GM23338 (cell line): ENCODE results near the gene ADAM10. TPM values are rescaled to one million over a fixed set of nuclear protein-coding genes. Genes with fewer than 3 reads are reported as not detected.

Experiments used
- ATAC-seq: fragments of 200-7000 bp; cut with Tn5 transposase; 3 replicates; pipeline ENCODE4 v1.9.1; 2020
- DNase-seq: peaks from one replicate; pipeline ENCODE4 v3.0.0-alpha.2; 2015; ENCODE audit warnings: low spot score
- H2AFZ ChIP-seq: fragments of 200-600 bp; sonication (generic); 2 replicates; pipeline ENCODE4 v1.8.0; 2016; ENCODE audit warnings: antibody characterized with exemption, mild to moderate bottlenecking, moderate library complexity
- H3F3A ChIP-seq: fragments of 200-600 bp; sonication (generic); replicated peaks from 2 replicates; pipeline ENCODE4 v1.8.0; 2017; ENCODE audit warnings: antibody characterized with exemption, mixed run types, low read depth
- H3K27ac ChIP-seq: fragments of 200-600 bp; sonication (generic); 2 replicates; pipeline ENCODE4 v1.6.1; 2016; ENCODE audit warnings: low read depth
- H3K27me3 ChIP-seq: fragments of 200-600 bp; sonication (generic); 2 replicates; pipeline ENCODE4 v1.8.0; 2016; ENCODE audit warnings: mild to moderate bottlenecking, mixed run types, moderate library complexity; ENCODE audit not compliant: insufficient read depth
- H3K36me3 ChIP-seq: fragments of 200-600 bp; sonication (generic); 2 replicates; pipeline ENCODE4 v1.8.0; 2016; ENCODE audit warnings: mild to moderate bottlenecking; ENCODE audit not compliant: insufficient read depth
- H3K4me1 ChIP-seq: fragments of 200-600 bp; sonication (generic); 2 replicates; pipeline ENCODE4 v1.8.0; 2016; ENCODE audit warnings: mild to moderate bottlenecking, moderate library complexity; ENCODE audit not compliant: insufficient read depth
- H3K4me2 ChIP-seq: fragments of 200-600 bp; sonication (generic); 2 replicates; pipeline ENCODE4 v1.7.1; 2017; ENCODE audit warnings: mixed run types
- H3K4me3 ChIP-seq: fragments of 200-600 bp; sonication (generic); 2 replicates; pipeline ENCODE4 v1.6.1; 2016; ENCODE audit warnings: mixed run types
- H3K79me2 ChIP-seq: fragments of 200-600 bp; sonication (generic); replicated peaks from 2 replicates; pipeline ENCODE4 v1.8.0; 2017; ENCODE audit warnings: mild to moderate bottlenecking; ENCODE audit not compliant: insufficient read depth
- H3K9me2 ChIP-seq: fragments of 200-600 bp; sonication (generic); 2 replicates; pipeline ENCODE4 v1.8.0; 2017; ENCODE audit not compliant: insufficient read depth
- H4K20me1 ChIP-seq: fragments of 200-600 bp; sonication (generic); replicated peaks from 2 replicates; pipeline ENCODE4 v1.8.0; 2017; ENCODE audit warnings: mild to moderate bottlenecking; ENCODE audit not compliant: insufficient read depth
- H3K27ac Mint-ChIP-seq: 2 replicates; pipeline ENCODE4 v1.8.0; 2020; ENCODE audit warnings: inconsistent platforms, mild to moderate bottlenecking, moderate library complexity, mixed read lengths
- H3K27me3 Mint-ChIP-seq: 3 replicates; pipeline ENCODE4 v1.8.0; 2022; ENCODE audit warnings: low read depth, mild to moderate bottlenecking, moderate library complexity, mixed read lengths, inconsistent platforms; ENCODE audit not compliant: insufficient read depth, poor library complexity
- H3K36me3 Mint-ChIP-seq: 3 replicates; pipeline ENCODE4 v1.8.0; 2021; ENCODE audit warnings: low read depth, mild to moderate bottlenecking, inconsistent platforms, moderate library complexity, mixed read lengths
- H3K4me1 Mint-ChIP-seq: 3 replicates; pipeline ENCODE4 v1.8.0; 2020; ENCODE audit warnings: mild to moderate bottlenecking, inconsistent platforms, mixed read lengths
- H3K4me3 Mint-ChIP-seq: 3 replicates; pipeline ENCODE4 v1.8.0; 2021; ENCODE audit warnings: moderate library complexity, mild to moderate bottlenecking, inconsistent platforms, mixed read lengths
- H3K9me3 Mint-ChIP-seq: 3 replicates; pipeline ENCODE4 v1.8.0; 2020; ENCODE audit warnings: moderate library complexity, mild to moderate bottlenecking, inconsistent platforms, mixed read lengths
- CREB1 ChIP-seq: fragments of 250-450 bp; sonication (Bioruptor Pico); IDR thresholded peaks from 2 replicates; pipeline ENCODE4 v1.5.0; 2020; ENCODE audit warnings: low read depth, mild to moderate bottlenecking, moderate library complexity
- CTCF ChIP-seq, 2 experiments: fragments of 200-600 bp in 1 of 2; sonication (generic) in 1 of 2; conservative IDR thresholded peaks; 2 replicates each; pipeline versions ENCODE4 v1.5.1 to v1.6.1; 2016 to 2017; ENCODE audit warnings: antibody characterized with exemption in 2 of 2, low read depth in 2 of 2, mild to moderate bottlenecking in 2 of 2, moderate library complexity in 1 of 2
- ETS1 ChIP-seq: IDR thresholded peaks from 2 replicates; pipeline ENCODE4 v1.6.1; 2016; ENCODE audit warnings: antibody characterized with exemption
- EZH2 ChIP-seq: fragments of 200-600 bp; sonication (generic); IDR thresholded peaks from one replicate; pipeline ENCODE4 v1.8.0; 2017; ENCODE audit warnings: antibody characterized with exemption, mild to moderate bottlenecking, low read depth; ENCODE audit not compliant: unreplicated experiment
- EZH2phosphoT487 ChIP-seq: fragments of 200-600 bp; sonication (generic); IDR thresholded peaks from one replicate; pipeline ENCODE4 v1.8.1; 2018; ENCODE audit warnings: antibody characterized with exemption; ENCODE audit not compliant: unreplicated experiment
- JUNB ChIP-seq: IDR thresholded peaks from one replicate; pipeline ENCODE4 v1.6.1; 2016; ENCODE audit warnings: antibody characterized with exemption; ENCODE audit not compliant: unreplicated experiment
- NANOG ChIP-seq: IDR thresholded peaks from 2 replicates; pipeline ENCODE4 v1.6.1; 2016; ENCODE audit warnings: antibody characterized with exemption, borderline replicate concordance
- POLR2AphosphoS5 ChIP-seq: IDR thresholded peaks from 2 replicates; pipeline ENCODE4 v1.6.1; 2016; ENCODE audit warnings: antibody characterized with exemption, low read depth
- STAT1 ChIP-seq: IDR thresholded peaks from one replicate; pipeline ENCODE4 v1.6.1; 2016; ENCODE audit warnings: antibody characterized with exemption; ENCODE audit not compliant: unreplicated experiment
- ZNF114 ChIP-seq: fragments of 250-450 bp; sonication (Bioruptor Pico); IDR thresholded peaks from 2 replicates; pipeline ENCODE4 v1.5.0; 2020; ENCODE audit warnings: mild to moderate bottlenecking, moderate library complexity
- ZNF331 ChIP-seq: fragments of 250-450 bp; sonication (Bioruptor Pico); IDR thresholded peaks from 2 replicates; pipeline ENCODE4 v1.5.0; 2020; ENCODE audit warnings: low read depth, mild to moderate bottlenecking, moderate library complexity
- polyA plus RNA-seq: library from polyadenylated mRNA; unstranded; fragments of >200 nt; fragmentation: Nextera tagmentation; extraction: Ambion mirVana; gene quantifications from 2 replicates; pipeline ENCODE4 v1.2.1, GENCODE V29; 2016
- total RNA-seq: library from RNA; depleted of rRNA; stranded (reverse); fragments of >200 nt; shearing (Covaris generic); gene quantifications from 2 replicates; pipeline ENCODE4 v1.2.3, GENCODE V29; 2014
- TF ChIP-seq, protein P1 (sequence below): fragments of 250-450 bp; sonication (Bioruptor Pico); IDR thresholded peaks from 2 replicates; pipeline ENCODE4 v1.5.0; 2020; ENCODE audit warnings: mild to moderate bottlenecking, moderate library complexity
- TF ChIP-seq, protein P2 (sequence below): IDR thresholded peaks from one replicate; pipeline ENCODE4 v1.6.1; 2018; ENCODE audit warnings: antibody characterized with exemption; ENCODE audit not compliant: unreplicated experiment

The ADAM10 gene
- total and polyA plus RNA-seq, 2 experiments from 2014 or later = 25.0 to 114 TPM

DNA sequence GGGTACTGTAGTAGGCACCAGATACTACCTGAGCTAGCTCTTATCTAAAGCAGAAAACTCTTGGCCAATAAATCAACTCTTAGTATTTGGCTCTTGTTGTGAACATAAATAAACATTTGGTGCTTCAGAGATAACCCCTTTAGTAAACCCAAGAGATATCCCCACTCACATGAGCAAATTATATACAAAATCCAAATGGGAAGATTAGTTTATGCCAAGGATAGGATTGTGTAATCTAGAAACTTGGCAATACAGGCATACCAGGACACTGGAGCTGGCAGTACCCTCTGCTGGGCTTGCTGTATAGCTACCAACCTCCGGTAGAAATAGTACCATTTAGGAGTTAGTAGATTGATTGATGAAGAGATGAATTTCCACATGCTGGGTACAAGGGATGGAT is 190.7 kb downstream of the ADAM10 start:
- no peak for DNase-seq
- H3K4me1 ChIP-seq = peaks cover 11% of the 10 kb centered on the region
- H3F3A ChIP-seq = no peaks in the 10 kb centered on the region
- H4K20me1 ChIP-seq = no peaks in the 10 kb centered on the region
- ATAC-seq = no peak
- H3K4me1 Mint-ChIP-seq = peaks cover 24% of the 10 kb centered on the region
- no peak overlapping the region for H3K4me2 ChIP-seq
- H3K36me3 Mint-ChIP-seq = peaks cover 5% of the 10 kb centered on the region; the same call in 1 of the 3 replicates
- H3K4me3 Mint-ChIP-seq = no peak overlapping the region
- H3K27ac ChIP-seq = no peak overlapping the region
- no peaks in the 10 kb centered on the region; the same call in 1 of the 2 replicates for H3K36me3 ChIP-seq
- TF ChIP-seq CREB1 (CRISPR knock-in tag) (no peak), EZH2 (no peak), ZNF331 (CRISPR knock-in tag) (no peak), ZNF114 (no peak), STAT1 (no peak), CTCF (conservative IDR thresholded peaks at IDR 0.05; ENCODE audit: low read depth in 2 of 2) (no peak), EZH2phosphoT487 (no peak), ETS1 (no peak), POLR2AphosphoS5 (no peak), NANOG (no peak), JUNB (no peak)
- TF ChIP-seq, protein P1, sequence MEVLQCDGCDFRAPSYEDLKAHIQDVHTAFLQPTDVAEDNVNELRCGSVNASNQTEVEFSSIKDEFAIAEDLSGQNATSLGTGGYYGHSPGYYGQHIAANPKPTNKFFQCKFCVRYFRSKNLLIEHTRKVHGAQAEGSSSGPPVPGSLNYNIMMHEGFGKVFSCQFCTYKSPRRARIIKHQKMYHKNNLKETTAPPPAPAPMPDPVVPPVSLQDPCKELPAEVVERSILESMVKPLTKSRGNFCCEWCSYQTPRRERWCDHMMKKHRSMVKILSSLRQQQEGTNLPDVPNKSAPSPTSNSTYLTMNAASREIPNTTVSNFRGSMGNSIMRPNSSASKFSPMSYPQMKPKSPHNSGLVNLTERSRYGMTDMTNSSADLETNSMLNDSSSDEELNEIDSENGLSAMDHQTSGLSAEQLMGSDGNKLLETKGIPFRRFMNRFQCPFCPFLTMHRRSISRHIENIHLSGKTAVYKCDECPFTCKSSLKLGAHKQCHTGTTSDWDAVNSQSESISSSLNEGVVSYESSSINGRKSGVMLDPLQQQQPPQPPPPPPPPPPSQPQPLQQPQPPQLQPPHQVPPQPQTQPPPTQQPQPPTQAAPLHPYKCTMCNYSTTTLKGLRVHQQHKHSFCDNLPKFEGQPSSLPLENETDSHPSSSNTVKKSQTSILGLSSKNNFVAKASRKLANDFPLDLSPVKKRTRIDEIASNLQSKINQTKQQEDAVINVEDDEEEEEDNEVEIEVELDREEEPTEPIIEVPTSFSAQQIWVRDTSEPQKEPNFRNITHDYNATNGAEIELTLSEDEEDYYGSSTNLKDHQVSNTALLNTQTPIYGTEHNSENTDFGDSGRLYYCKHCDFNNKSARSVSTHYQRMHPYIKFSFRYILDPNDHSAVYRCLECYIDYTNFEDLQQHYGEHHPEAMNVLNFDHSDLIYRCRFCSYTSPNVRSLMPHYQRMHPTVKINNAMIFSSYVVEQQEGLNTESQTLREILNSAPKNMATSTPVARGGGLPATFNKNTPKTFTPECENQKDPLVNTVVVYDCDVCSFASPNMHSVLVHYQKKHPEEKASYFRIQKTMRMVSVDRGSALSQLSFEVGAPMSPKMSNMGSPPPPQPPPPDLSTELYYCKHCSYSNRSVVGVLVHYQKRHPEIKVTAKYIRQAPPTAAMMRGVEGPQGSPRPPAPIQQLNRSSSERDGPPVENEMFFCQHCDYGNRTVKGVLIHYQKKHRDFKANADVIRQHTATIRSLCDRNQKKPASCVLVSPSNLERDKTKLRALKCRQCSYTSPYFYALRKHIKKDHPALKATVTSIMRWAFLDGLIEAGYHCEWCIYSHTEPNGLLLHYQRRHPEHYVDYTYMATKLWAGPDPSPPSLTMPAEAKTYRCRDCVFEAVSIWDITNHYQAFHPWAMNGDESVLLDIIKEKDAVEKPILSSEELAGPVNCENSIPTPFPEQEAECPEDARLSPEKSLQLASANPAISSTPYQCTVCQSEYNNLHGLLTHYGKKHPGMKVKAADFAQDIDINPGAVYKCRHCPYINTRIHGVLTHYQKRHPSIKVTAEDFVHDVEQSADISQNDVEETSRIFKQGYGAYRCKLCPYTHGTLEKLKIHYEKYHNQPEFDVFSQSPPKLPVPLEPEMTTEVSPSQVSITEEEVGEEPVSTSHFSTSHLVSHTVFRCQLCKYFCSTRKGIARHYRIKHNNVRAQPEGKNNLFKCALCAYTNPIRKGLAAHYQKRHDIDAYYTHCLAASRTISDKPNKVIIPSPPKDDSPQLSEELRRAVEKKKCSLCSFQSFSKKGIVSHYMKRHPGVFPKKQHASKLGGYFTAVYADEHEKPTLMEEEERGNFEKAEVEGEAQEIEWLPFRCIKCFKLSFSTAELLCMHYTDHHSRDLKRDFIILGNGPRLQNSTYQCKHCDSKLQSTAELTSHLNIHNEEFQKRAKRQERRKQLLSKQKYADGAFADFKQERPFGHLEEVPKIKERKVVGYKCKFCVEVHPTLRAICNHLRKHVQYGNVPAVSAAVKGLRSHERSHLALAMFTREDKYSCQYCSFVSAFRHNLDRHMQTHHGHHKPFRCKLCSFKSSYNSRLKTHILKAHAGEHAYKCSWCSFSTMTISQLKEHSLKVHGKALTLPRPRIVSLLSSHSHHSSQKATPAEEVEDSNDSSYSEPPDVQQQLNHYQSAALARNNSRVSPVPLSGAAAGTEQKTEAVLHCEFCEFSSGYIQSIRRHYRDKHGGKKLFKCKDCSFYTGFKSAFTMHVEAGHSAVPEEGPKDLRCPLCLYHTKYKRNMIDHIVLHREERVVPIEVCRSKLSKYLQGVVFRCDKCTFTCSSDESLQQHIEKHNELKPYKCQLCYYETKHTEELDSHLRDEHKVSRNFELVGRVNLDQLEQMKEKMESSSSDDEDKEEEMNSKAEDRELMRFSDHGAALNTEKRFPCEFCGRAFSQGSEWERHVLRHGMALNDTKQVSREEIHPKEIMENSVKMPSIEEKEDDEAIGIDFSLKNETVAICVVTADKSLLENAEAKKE = no peak
- TF ChIP-seq, protein P2, sequence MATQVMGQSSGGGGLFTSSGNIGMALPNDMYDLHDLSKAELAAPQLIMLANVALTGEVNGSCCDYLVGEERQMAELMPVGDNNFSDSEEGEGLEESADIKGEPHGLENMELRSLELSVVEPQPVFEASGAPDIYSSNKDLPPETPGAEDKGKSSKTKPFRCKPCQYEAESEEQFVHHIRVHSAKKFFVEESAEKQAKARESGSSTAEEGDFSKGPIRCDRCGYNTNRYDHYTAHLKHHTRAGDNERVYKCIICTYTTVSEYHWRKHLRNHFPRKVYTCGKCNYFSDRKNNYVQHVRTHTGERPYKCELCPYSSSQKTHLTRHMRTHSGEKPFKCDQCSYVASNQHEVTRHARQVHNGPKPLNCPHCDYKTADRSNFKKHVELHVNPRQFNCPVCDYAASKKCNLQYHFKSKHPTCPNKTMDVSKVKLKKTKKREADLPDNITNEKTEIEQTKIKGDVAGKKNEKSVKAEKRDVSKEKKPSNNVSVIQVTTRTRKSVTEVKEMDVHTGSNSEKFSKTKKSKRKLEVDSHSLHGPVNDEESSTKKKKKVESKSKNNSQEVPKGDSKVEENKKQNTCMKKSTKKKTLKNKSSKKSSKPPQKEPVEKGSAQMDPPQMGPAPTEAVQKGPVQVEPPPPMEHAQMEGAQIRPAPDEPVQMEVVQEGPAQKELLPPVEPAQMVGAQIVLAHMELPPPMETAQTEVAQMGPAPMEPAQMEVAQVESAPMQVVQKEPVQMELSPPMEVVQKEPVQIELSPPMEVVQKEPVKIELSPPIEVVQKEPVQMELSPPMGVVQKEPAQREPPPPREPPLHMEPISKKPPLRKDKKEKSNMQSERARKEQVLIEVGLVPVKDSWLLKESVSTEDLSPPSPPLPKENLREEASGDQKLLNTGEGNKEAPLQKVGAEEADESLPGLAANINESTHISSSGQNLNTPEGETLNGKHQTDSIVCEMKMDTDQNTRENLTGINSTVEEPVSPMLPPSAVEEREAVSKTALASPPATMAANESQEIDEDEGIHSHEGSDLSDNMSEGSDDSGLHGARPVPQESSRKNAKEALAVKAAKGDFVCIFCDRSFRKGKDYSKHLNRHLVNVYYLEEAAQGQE = no peak
- no peaks in the 10 kb centered on the region for H3K79me2 ChIP-seq
- peaks cover 10% of the 10 kb centered on the region; the same call in 2 of the 3 replicates for H3K9me3 Mint-ChIP-seq
- H3K4me3 ChIP-seq = no peak overlapping the region
- H2AFZ ChIP-seq = no peak overlapping the region
- peaks cover 2% of the 10 kb centered on the region for H3K27me3 Mint-ChIP-seq
- H3K27ac Mint-ChIP-seq = no peak overlapping the region
- 0 out of 2 replicates have a peak, but pooled peaks cover 5% of the 10 kb centered on the region for H3K9me2 ChIP-seq
- no peaks in the 10 kb centered on the region for H3K27me3 ChIP-seq
